GM12873 (cell line): ENCODE data around the gene RGS7BP.

Experiments used
- CTCF ChIP-seq: IDR thresholded peaks from 2 replicates; pipeline ENCODE4 v1.5.1; 2012; ENCODE audit warnings: low read depth, mild to moderate bottlenecking, moderate library complexity, low read length, control low read depth; ENCODE audit not compliant: insufficient read depth; ENCODE audit errors: missing control alignments

Gene RGS7BP

GRCh38 chr5:64649512-64649911, 143.7 kb downstream of the RGS7BP start:
- no peak for TF ChIP-seq CTCF

DNA sequence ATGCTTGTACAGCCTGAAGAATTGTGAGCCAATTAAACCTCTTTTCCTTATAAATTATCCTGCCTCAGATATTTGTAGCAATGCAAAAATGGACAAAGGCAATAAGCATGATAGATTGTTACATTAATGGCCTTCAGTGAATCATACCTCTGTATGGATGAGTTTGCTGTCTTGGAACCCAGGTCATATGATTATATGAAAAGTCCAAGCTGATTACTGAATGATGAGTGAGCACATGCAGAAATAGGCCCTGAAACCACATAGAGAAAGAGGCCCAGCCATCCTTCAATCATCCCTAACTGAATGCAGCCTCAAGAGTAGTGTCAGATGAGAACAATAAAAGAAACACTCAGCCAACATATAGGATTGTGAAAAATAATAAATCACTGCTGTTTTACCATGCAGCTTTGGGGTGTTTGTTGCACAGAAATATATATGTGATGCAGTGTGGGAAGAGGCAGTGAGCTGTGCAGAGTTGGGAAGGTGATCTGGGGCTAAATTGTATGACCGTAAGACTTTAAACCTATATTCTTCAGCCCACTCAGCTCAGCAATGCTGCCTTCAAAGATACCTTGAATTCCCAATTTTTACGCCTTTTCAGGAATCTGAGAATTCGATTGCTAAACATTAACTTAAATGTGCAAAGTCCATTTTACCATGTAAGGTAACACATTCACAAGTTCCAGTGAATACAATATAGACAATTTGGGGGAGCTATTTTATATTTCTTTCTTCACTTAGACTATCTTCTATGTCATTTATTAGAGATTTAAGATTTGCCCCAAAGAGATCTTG, 148.1 kb downstream of the RGS7BP start:
- no peak for TF ChIP-seq CTCF

DNA sequence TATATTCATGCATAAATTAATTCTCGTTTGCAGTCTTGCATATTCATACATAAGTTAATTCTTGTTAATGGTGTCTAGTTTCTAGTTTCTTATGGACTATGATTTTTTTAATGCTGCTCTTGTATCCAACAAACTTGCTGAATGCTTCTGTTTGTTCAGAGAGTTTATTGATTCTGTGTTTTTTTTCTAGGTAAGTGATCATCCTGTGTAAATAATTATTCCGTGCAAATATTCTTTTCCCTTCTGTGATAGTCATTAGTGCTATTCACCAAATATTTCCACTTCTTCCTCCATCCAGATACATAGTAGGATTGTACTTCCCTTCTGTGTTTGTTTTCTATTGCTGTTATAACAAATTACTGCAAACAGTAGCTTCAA, 148.7 kb downstream of the RGS7BP start:
- no peak for TF ChIP-seq CTCF

- TF ChIP-seq CTCF = no peak
Measured at GRCh38 chr5:64655596-64655995, 149.8 kb downstream of the RGS7BP start.

GRCh38 chr5:64659289-64659688, 153.5 kb downstream of the RGS7BP start:
- no peak for TF ChIP-seq CTCF
